Heart left ventricle (tissue), 16 donors: ENCODE results near the gene SLIT1. TPM values are rescaled to one million over a fixed set of nuclear protein-coding genes. Genes with fewer than 3 reads are reported as not detected.

Experiments used
- ATAC-seq, 4 donors: fragments of 200-7000 bp; cut with Tn5 transposase; one replicate each; pipeline ENCODE4 v1.9.1; 2020 to 2022; ENCODE audit warnings: moderate library complexity in 4 of 4, mild to moderate bottlenecking in 3 of 4, moderate number of reproducible peaks in 1 of 4
- DNase-seq, 5 donors: peaks; one replicate each; pipeline ENCODE4 v3.0.0-alpha.2; 2020
- H3K27ac ChIP-seq, 12 donors: fragments of 200-600 bp; sonication (generic) in 4 of 12; one replicate each; pipeline versions ENCODE4 v1.5.0 to v1.8.0; 2016 to 2022; ENCODE audit warnings: mild to moderate bottlenecking in 2 of 12
- H3K27me3 ChIP-seq, 9 donors: fragments of 200-600 bp; sonication (generic) in 2 of 9; one replicate each; pipeline versions ENCODE4 v1.5.1 to v1.8.0; 2016 to 2022; ENCODE audit warnings: mild to moderate bottlenecking in 3 of 9
- H3K36me3 ChIP-seq, 9 donors: fragments of 200-600 bp; sonication (generic) in 2 of 9; one replicate each; pipeline versions ENCODE4 v1.5.0 to v1.8.0; 2018 to 2022; ENCODE audit warnings: mild to moderate bottlenecking in 2 of 9
- H3K4me1 ChIP-seq, 12 donors: fragments of 200-600 bp; sonication (generic) in 4 of 12; one replicate each; pipeline versions ENCODE4 v1.5.0 to v1.8.0; 2016 to 2022; ENCODE audit warnings: mild to moderate bottlenecking in 3 of 12
- H3K4me3 ChIP-seq, 12 donors: fragments of 200-600 bp; sonication (generic) in 4 of 12; one replicate each; pipeline versions ENCODE4 v1.5.0 to v1.8.0; 2017 to 2022; ENCODE audit warnings: mild to moderate bottlenecking in 9 of 12, moderate library complexity in 4 of 12
- H3K9me3 ChIP-seq, 12 donors: fragments of 200-600 bp; sonication (generic) in 4 of 12; one replicate each; pipeline versions ENCODE4 v1.5.0 to v1.8.0; 2016 to 2022; ENCODE audit warnings: mild to moderate bottlenecking in 1 of 12
- POLR2A ChIP-seq, 2 donors: fragments of 450-650 bp; IDR thresholded peaks; one replicate each; pipeline ENCODE4 v1.6.1; 2017; ENCODE audit warnings: antibody characterized with exemption in 2 of 2, mild to moderate bottlenecking in 2 of 2, moderate library complexity in 2 of 2
- WGBS, 4 donors: extraction: QIAGEN DNeasy Blood & Tissue Kit in 2 of 4; methylation state at CpG; one replicate each; pipeline versions ENCODE4 v1.1.5 to v1.1.7; 2013 to 2018; 5-methylcytosine and 5-hydroxymethylcytosine counted together
- intact Hi-C, 10 donors: fragments of 100-400 bp; cut with DNase I; formaldehyde crosslinking; loops; one replicate each; pipeline versions ENCODE4 v1.11.1 to v1.14.2; 2022
- polyA plus RNA-seq, 2 donors: library from polyadenylated mRNA; stranded (reverse); fragments of 200-250 nt; gene quantifications; one replicate each; pipeline ENCODE4 v1.2.3, GENCODE V29; 2013
- total RNA-seq, 9 donors: library from RNA; depleted of rRNA in 2 of 9; stranded (reverse); fragments of >200 nt in 2 of 9; fragmentation: NEBNext Ultra II Directional in 3 of 9; extraction: Animal tissue kit (Norgen Biotek cat#: 25700) in 3 of 9; gene quantifications; one replicate each; pipeline versions ENCODE4 v1.1.0 to v1.2.4, GENCODE V29; 2016 to 2023
- TF ChIP-seq, protein P1 (sequence below), 12 donors: fragments of 200-600 bp; sonication (generic) in 4 of 12; IDR thresholded peaks; one replicate each; pipeline versions ENCODE4 v1.5.0 to v1.8.0; 2018 to 2022; ENCODE audit warnings: antibody characterized with exemption in 12 of 12, mild to moderate bottlenecking in 5 of 12
- donor health status: ischemic (EF 13 %, LVEDD 7.1; RV severe dilation, severe dysfunction).
- donor health status: healthy with polysubstance abuse.
- donor health status: DM: no; HTN: yes; CAD: no.
- donor health status: DM: no; HTN: no; CAD: no.
- donor health status: ischemic (EF 25% LVEDD 6.9; RV normal size, moderate dysfunction).
- donor health status: ischemic (EF 25% LVEDD 5.7; RV mildly dilated, moderate dysfunction).
- donor health status: healthy.
- donor health status: DM: yes; HTN: yes; CAD: no.
- donor health status: ischemic (EF 35%, LVEDD 5.7; RV mildly dilated, moderate dysfunction).
- donor health status: nonischemic (EF 11% LVEDD 7.7; RV severe dilation, severe dysfunction).
- donor health status: DM: yes; HTN: yes; CAD: no.
- donor health status: PGD.
- donor health status: ischemic (EF 29% LVEDD 5.4; RV normal size, mild dysfunction).
- donor health status: nonischemic (EF 23%, LVEDD 6.1; RV moderate dilation, normal function).

Gene SLIT1
- total and polyA plus RNA-seq, 11 donors = 0.04 to 0.61 (median 0.12) TPM

DNA sequence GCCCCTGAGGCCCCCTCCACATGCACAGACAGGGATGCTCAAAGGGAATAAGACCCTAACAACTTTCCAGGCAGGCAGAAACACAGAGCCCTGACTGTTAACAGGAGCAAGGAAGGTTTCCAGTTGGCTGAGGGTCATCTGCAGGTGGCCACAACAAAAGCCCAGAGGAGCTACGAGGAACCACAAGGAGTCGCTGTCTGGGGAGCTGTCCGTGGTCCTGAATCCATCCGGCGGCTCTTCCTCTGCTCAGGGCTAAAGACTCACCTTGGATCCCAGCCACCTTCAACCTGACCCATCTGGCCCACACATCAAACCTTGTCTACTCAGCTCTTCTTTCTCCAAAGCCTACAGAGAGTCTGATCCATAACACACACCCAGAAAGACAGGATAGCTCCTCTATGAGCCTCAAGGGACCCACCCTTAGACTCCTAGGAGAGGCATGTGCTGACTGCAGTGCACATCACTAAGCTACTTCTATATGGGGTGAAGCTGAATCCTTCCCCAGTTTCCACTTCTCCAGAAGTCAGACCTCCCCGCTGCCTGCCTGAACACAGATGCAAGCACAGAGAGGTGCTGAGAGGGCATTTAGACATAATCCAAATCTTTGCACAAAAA, 104.0 kb downstream of the SLIT1 start:
- Histone ChIP-seq H3K4me3 (no peak overlapping the region), H3K36me3 (no peaks in the 10 kb centered on the region), H3K4me1 (no peaks in the 10 kb centered on the region), H3K9me3 (no peaks in the 10 kb centered on the region), H3K27ac (no peak overlapping the region), H3K27me3 (peaks cover 0 to 3% (median 0%) of the 10 kb centered on the region in 9 donors)
- peak in 3 of 5 donors; percentile 37 to 45 (median 40) for DNase-seq
- ATAC-seq = peak in 3 of 4 donors; percentile 59 to 71 (median 66)
- 12 to 29% (median 14%) methylated on average over 6 of the region's 6 CpGs for WGBS, 4 donors
- intact Hi-C loops = no loop called here
- TF ChIP-seq POLR2A (IDR thresholded peaks at IDR 0.05) = no peak
- TF ChIP-seq, protein P1, sequence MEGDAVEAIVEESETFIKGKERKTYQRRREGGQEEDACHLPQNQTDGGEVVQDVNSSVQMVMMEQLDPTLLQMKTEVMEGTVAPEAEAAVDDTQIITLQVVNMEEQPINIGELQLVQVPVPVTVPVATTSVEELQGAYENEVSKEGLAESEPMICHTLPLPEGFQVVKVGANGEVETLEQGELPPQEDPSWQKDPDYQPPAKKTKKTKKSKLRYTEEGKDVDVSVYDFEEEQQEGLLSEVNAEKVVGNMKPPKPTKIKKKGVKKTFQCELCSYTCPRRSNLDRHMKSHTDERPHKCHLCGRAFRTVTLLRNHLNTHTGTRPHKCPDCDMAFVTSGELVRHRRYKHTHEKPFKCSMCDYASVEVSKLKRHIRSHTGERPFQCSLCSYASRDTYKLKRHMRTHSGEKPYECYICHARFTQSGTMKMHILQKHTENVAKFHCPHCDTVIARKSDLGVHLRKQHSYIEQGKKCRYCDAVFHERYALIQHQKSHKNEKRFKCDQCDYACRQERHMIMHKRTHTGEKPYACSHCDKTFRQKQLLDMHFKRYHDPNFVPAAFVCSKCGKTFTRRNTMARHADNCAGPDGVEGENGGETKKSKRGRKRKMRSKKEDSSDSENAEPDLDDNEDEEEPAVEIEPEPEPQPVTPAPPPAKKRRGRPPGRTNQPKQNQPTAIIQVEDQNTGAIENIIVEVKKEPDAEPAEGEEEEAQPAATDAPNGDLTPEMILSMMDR (IDR thresholded peaks at IDR 0.05) = peak; percentile 40 to 69 (median 57)

DNA sequence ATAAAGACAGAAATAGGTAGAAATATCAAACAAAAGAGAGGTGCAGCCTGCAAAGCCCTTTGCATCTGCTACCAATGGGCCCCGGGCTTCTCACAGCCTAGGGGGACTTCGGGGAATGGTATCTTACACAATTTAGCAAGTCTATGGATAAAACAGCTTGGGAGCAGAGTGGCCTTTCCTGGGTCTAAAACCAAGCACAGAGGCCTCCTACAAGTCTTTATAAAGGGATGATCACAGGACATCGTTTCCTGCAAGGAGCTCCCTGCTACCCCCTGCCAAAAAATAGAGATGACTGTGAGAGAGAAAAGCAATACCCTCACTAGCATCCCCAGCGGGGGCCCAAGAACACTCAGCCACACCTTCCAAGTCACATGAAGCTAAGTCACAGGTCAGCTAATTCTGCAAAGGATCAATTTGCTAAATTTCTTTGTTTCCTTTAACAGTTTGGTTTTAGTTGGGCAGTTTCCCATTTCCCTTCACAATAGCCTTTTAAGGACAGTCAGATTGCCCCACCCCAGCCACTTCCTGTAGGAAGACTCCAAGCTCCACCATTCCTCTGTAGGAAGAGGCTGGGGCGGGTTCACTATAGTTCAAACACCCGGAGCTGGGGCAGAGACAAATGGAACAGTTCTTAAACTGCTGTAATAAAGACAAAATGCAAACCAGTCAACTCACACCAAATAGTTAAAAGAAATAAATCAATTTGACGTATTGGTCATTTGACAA, 105.5 kb downstream of the SLIT1 start:
- TF ChIP-seq, protein P1 (IDR thresholded peaks at IDR 0.05) = no peak
- no peak for TF ChIP-seq POLR2A (IDR thresholded peaks at IDR 0.05)

DNA sequence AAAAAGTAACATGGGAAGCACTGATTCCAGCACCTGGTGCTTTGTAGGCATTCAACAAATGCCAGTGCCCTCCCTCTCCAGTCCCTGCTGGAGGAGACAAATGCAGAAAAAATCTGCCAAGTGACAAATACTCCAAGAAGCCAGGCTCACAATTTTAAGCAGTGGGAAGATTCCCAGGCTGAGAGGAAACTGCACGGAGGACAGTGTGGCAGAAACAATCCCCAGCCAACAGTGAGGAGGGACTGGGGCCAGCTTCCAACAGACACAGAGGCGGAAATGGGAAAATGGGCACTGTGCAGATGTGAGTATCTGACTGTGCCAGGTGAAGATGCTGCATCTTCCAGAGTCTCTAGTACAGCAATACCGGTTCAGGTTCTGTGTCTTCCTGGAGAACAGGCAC, 106.3 kb downstream of the SLIT1 start:
- Histone ChIP-seq H3K27me3 (peaks cover 0 to 3% (median 0%) of the 10 kb centered on the region in 9 donors), H3K9me3 (no peaks in the 10 kb centered on the region), H3K27ac (no peak overlapping the region), H3K36me3 (no peaks in the 10 kb centered on the region), H3K4me1 (no peaks in the 10 kb centered on the region), H3K4me3 (no peak overlapping the region)
- intact Hi-C loops = loop anchor here in 1 of 10 donors (10.0 kb wide), 1 partner anchor 275 kb away; no protein-coding TSS in a partner anchor
- no peak for TF ChIP-seq POLR2A (IDR thresholded peaks at IDR 0.05)
- TF ChIP-seq, protein P1 (IDR thresholded peaks at IDR 0.05) = no peak
- 68 to 82% (median 71%) methylated on average over 3 of the region's 3 CpGs for WGBS, 4 donors
- no peak for DNase-seq
- ATAC-seq = no peak

More for the DNA sequence above, 105.5 kb downstream of the SLIT1 start:
- intact Hi-C loops = no loop called here
- Histone ChIP-seq H3K27me3 (peaks cover 0 to 3% (median 0%) of the 10 kb centered on the region in 9 donors), H3K4me3 (no peak overlapping the region), H3K36me3 (no peaks in the 10 kb centered on the region), H3K27ac (no peak overlapping the region), H3K4me1 (no peaks in the 10 kb centered on the region), H3K9me3 (no peaks in the 10 kb centered on the region)
- ATAC-seq = no peak
- no peak for DNase-seq
- WGBS, 4 donors = 56 to 66% (median 58%) methylated on average over 7 of the region's 7 CpGs

DNA sequence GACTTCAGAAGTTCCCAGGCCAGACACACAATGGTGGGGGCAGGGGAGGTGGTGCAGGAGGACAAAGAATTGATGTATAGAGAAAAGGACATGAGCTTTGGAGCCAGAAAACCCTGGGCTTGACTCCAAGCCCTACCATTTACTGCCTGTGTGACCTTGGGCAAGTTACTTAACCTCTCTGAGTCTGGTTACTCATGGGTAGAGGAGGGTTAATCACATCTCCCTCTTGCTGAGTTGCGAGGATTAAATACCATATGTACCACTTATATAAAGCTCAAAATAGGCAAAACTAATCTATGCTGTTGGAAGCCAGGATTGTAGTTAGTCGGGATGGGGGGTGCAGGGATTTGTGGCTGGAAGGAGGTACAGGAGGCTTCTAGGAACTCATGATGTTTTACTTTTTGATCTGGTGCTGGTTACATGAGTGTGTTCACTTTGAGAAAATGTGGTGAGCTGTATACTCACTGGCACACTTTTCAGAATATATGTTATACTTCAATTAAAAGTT, 106.8 kb downstream of the SLIT1 start:
- Histone ChIP-seq H3K4me3 (no peak overlapping the region), H3K27me3 (peaks cover 0 to 3% (median 0%) of the 10 kb centered on the region in 9 donors)
- intact Hi-C loops = loop anchor here in 1 of 10 donors (10.0 kb wide), 1 partner anchor 276 kb away; no protein-coding TSS in a partner anchor

More for the DNA sequence above, 106.8 kb downstream of the SLIT1 start:
- TF ChIP-seq, protein P1 (IDR thresholded peaks at IDR 0.05) = no peak
- TF ChIP-seq POLR2A (IDR thresholded peaks at IDR 0.05) = no peak
- Histone ChIP-seq H3K4me1 (no peaks in the 10 kb centered on the region), H3K27ac (no peak overlapping the region), H3K36me3 (no peaks in the 10 kb centered on the region), H3K9me3 (no peaks in the 10 kb centered on the region)
- WGBS, 4 donors = 85 to 96% (median 86%) methylated on average over 2 of the region's 2 CpGs
- ATAC-seq = no peak
- no peak for DNase-seq
